ENCODE data around the gene CFAP97D2.

The CFAP97D2 gene

GRCh38 chr13:114144606-114145244 is 34.3 kb upstream of the CFAP97D2 start (continued):
- TF ChIP-seq TSHZ2 (CRISPR knock-in tag; IDR thresholded peaks at IDR 0.05): no peak

GRCh38 chr13:114145256-114145655 is 33.8 kb upstream of the CFAP97D2 start:
- ATAC-seq: no peak
- TF ChIP-seq ISL1 (CRISPR knock-in tag; IDR thresholded peaks at IDR 0.05) (no peak), TOX (CRISPR knock-in tag; IDR thresholded peaks at IDR 0.05; ENCODE audit: borderline replicate concordance) (no peak), PATZ1 (CRISPR knock-in tag; IDR thresholded peaks at IDR 0.05; ENCODE audit: borderline replicate concordance) (no peak), CREB5 (CRISPR knock-in tag; IDR thresholded peaks at IDR 0.05; ENCODE audit: low read depth) (no peak), ZNF8 (CRISPR knock-in tag; IDR thresholded peaks at IDR 0.05) (no peak)

- TF ChIP-seq ZNF8 (CRISPR knock-in tag; IDR thresholded peaks at IDR 0.05): no peak
- no peak for TF ChIP-seq ISL1 (CRISPR knock-in tag; IDR thresholded peaks at IDR 0.05)
- TF ChIP-seq ARNTL (CRISPR knock-in tag; IDR thresholded peaks at IDR 0.05; ENCODE audit: borderline replicate concordance, low read depth): no peak
- no peak for TF ChIP-seq TOX (CRISPR knock-in tag; IDR thresholded peaks at IDR 0.05; ENCODE audit: borderline replicate concordance)
- no peak for TF ChIP-seq ZFP30 (CRISPR knock-in tag; IDR thresholded peaks at IDR 0.05)
- TF ChIP-seq CSRNP3 (CRISPR knock-in tag; IDR thresholded peaks at IDR 0.05): no peak
- no peak for ATAC-seq
Measured at GRCh38 chr13:114145722-114146121, 33.3 kb upstream of the CFAP97D2 start.

GRCh38 chr13:114146173-114146572 is 32.9 kb upstream of the CFAP97D2 start:
- no peak for ATAC-seq
- TF ChIP-seq ZC3H10 (CRISPR knock-in tag; IDR thresholded peaks at IDR 0.05) (no peak), ESRRG (CRISPR knock-in tag; IDR thresholded peaks at IDR 0.05) (no peak), PPARA (CRISPR knock-in tag; IDR thresholded peaks at IDR 0.05; ENCODE audit: borderline replicate concordance) (no peak), ZFP3 (CRISPR knock-in tag; IDR thresholded peaks at IDR 0.05) (no peak), PATZ1 (CRISPR knock-in tag; IDR thresholded peaks at IDR 0.05; ENCODE audit: borderline replicate concordance) (no peak), RARB (CRISPR knock-in tag; IDR thresholded peaks at IDR 0.05) (no peak), CSDC2 (CRISPR knock-in tag; IDR thresholded peaks at IDR 0.05) (no peak), GLIS3 (CRISPR knock-in tag; IDR thresholded peaks at IDR 0.05) (no peak), ARNTL (CRISPR knock-in tag; IDR thresholded peaks at IDR 0.05; ENCODE audit: borderline replicate concordance, low read depth) (no peak), TCF4 (CRISPR knock-in tag; IDR thresholded peaks at IDR 0.05; ENCODE audit: borderline replicate concordance) (no peak), ZNF565 (CRISPR knock-in tag; conservative IDR thresholded peaks at IDR 0.05; ENCODE audit: low read depth) (no peak), SNAI2 (CRISPR knock-in tag; IDR thresholded peaks at IDR 0.05) (no peak), TSHZ2 (CRISPR knock-in tag; IDR thresholded peaks at IDR 0.05) (no peak), TOX (CRISPR knock-in tag; IDR thresholded peaks at IDR 0.05; ENCODE audit: borderline replicate concordance) (no peak), CREB5 (CRISPR knock-in tag; IDR thresholded peaks at IDR 0.05; ENCODE audit: low read depth) (no peak), ZNF70 (CRISPR knock-in tag; IDR thresholded peaks at IDR 0.05) (no peak), ZFP30 (CRISPR knock-in tag; IDR thresholded peaks at IDR 0.05) (no peak)
